Muscle of arm (tissue), 12 donors: ENCODE data around the gene PHOSPHO1. TPM values are rescaled to one million over a fixed set of nuclear protein-coding genes. Genes with fewer than 3 reads are reported as not detected.
A peak's percentile ranks its signal among the peaks of the same experiment; 100 is the strongest.
"Not testable (repeated sequence)": the region's sequence is repeated elsewhere in the genome, so short reads cannot be mapped to it uniquely, and the experiment has no call there.

Source experiments
- DNase-seq: peaks from one replicate; pipeline ENCODE4 v3.0.0-alpha.2; 2013
- polyA plus RNA-seq, 12 donors: library from polyadenylated mRNA; unstranded; fragments of 120-200 nt; gene quantifications; one replicate each; pipeline ENCODE4 v1.2.1, GENCODE V29; 2013; ENCODE audit not compliant: insufficient read length in 12 of 12

Gene PHOSPHO1
- polyA plus RNA-seq, 12 donors, result 8.5 to 25.9 (median 13.8) TPM; not detected in 1

DNA sequence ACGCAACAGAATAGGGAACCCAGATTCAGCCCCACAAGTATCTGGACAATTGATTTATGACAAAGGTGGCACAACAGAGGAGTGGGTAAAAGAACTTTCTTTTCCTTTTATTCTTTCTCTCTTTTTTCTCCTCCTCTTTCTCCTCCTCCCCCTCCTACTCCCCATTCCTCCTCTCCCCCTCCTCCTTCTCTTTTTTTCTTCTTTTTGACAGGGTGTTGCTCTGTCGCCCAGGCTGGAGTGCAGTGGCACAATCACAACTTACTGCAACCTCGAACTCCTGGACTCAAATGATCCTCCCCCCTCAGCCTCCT, 36.3 kb downstream of the PHOSPHO1 start:
- no peak for DNase-seq

DNA sequence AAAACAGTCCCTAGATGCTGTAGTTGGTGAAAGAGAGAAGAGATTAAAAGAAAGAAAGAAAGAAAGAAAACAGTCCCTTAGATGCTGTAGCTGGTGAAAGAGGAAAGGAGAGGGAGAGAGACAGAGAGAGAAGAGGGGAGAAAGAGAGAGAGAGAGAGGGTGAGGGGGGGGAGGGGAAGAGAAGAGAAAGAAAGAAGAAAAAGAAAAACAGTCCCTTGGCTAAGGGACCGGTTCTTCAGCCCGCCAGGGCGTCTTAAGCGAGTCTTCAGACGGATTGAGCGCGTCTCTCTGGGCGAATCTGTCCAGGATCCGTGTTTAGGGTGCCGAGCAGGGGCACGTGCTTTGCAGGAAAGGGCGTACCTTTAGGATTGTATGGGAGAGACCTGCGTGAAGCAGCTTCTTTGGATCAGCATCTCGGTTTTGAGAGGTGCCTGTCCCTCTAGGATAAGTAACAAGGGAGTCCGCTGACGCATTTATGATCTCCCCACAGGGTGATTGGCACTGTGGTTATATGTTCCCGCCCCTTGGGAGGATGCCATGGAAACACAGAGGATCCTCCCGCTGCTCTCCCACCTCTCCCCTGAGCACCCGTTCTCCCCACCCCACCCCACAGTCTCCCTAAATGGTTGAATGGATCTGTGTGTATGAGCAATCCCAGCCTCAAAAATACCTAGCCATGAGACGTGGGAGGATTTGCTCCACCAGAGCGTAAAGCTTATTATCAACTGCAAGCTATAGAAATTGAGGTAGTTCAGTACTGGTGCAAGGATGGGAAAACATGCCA, 36.9 kb downstream of the PHOSPHO1 start:
- peak; percentile 35 for DNase-seq

DNA sequence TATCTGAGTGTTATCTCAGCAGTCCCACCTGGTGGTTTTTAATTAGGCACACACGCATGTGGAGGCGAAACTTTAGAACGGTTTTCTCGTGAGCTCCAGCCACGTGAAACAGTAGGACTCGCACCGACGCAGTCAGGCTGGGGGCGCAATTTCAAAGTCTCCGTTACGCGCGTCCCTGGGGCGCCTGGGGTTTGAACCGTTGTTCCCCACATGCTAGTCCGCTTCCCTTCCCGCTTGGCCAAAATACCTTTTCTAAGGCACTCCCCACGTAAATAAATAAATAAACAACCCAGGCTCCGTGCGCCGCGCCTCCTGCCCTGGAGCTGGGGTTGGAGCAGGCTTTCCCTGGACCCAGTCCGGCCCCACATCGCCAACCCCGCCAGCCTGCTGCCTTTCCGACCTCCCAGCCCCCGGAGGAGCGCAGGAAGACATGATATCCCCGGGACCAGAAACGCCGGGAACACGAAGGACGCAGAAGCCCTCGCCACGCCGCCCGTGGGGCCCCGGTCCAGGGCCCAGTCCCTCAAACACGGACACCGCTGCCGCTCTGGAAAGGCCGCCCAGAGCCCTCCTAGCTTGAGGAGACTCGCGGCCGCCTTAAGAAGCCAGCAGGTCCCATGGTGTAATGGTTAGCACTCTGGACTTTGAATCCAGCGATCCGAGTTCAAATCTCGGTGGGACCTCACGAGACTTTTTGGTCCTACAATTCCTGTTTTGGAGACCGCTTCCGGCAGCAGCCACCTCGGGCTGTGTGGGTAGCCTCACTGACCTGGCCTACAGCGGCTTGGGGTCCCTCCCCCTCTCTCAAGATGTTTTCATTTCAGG, 38.5 kb downstream of the PHOSPHO1 start:
- peak; percentile 95 for DNase-seq

DNA sequence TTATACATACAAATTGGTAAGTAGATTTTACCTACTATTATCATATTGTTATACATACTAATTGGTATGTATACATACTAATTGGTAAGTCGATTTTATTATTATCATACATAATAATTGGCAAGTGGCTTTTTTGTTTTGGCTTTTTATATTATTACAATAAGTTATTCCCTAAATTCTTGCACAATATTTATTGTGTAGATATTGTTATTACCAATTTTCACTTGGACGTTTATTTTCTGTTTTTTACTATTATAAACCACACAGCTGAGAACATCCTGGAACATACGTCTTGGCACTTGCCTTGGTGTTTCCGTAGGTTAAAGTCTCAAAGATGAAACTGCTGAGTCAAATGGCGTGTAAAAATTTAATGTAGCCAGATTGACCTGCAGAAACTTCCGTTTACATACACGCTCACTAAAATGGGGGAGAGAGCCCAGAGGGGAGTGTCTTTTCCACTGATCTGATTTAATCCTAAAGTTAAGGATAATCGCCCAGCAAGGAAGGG, 39.1 kb downstream of the PHOSPHO1 start:
- DNase-seq, result no peak

DNA sequence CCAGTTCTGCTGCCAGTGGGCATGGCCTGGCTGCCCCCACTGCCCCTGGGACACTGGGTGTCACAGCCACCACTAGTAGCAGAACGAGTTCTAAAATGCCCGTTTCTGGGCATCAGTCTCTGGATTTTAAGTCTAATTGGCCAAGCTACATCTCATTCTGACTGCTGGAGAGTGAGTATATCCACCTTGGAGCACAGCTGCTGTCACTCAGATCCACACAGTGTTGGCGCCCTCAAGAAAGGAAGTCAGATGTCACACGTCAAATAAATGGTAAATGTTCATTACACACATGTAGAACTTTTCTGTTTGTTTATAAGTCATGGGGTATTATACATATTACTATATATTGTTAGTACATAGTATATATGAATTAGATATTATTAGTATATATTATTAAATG, 39.7 kb downstream of the PHOSPHO1 start:
- DNase-seq, result no peak

DNA sequence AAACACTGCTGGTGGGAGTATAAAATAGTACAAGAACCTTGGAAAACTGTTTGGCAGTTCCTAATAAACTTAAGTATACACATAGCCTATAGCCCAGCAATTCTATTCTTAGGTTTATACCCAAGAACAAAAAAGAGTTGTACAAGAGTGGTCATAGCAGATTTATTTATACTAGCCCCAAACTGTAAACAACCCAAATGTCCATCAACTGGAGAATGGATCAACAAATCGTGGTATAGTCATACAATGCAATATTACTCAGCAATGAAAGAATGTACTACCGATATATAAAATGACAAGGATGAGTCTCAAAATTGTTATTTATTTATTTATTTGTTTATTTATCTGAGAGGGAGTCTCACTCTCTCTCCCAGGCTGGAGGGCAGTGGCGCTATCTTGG, 43.3 kb downstream of the PHOSPHO1 start:
- no peak for DNase-seq

DNA sequence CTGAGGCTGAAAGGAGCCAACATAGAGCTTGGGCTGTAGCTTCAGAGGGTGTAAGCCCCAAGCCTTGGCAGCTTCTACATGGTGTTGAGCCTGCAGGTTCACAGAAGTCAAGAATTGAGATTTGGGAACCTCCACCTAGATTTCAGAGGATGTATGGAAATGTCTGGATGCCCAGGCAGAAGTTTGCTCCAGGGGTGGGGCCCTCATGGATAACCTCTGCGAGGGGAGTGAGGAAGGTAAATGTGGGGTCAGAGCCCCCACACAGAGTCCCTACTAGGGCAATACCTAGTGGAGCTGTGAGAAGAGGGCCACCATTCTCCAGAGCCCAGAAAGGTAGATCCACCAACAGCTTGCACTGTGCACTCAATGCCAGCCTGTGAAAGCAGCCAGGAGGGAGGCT, 45.2 kb downstream of the PHOSPHO1 start:
- not testable (repeated sequence) for DNase-seq

DNA sequence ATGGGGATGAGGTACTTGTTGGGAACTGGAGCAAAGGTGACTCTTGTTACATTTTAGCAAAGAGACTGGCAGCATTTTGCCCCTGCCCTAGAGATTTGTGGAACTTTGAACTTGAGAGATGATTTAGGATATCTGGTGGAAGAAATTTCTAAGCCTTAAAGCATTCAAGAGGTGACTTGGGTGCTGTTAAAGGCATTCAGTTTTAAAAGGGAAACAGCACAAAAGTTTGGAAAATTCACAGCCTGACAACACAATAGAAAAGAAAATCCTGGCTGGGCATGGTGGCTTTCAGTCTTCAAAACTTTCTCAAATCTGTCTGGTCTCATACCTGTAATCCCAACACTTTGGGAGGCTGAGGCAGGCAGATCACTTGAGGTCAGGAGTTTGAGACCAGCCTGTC, 46.1 kb downstream of the PHOSPHO1 start:
- not testable (repeated sequence) for DNase-seq

DNA sequence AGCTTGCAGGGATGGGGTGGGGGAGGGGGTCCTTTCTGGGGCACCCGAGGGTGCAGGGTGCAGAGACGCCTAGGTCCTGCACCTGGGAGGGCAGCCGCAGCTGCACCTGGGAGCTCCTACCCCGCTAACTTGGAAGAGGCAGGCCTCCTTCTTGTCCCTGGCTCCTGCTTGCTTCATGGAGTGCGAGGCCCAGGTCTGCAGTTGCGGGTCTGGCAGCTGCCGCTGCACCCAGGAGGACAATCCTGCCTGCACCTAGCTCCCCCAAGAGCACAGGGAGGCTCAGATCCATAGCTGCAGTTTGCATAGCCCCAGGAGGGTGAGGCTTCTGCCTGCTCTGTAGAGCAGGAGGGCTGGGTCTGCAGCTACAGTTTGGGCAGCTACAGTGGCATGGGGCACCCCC, 46.8 kb downstream of the PHOSPHO1 start:
- DNase-seq, result no peak

DNA sequence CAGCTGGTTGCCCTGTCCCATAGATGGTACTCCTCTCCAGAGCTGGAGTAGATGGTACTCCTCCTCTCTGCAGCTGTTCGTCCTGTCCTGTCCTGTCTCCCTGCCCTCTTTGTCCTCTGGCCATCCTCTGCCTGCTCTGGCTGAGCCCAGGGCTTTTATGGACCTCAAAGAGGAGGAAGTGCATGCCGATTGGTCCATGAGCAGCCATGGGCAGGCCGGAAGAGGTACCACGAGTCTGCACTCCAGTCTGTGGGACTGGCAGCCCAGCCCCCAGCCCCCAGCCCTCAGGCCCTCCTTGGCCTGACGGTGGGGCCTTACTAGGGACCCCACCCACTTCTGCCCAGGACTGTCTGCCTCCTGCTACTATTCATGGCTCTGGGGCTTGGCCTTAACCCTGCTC, 47.2 kb downstream of the PHOSPHO1 start:
- DNase-seq, result no peak

DNA sequence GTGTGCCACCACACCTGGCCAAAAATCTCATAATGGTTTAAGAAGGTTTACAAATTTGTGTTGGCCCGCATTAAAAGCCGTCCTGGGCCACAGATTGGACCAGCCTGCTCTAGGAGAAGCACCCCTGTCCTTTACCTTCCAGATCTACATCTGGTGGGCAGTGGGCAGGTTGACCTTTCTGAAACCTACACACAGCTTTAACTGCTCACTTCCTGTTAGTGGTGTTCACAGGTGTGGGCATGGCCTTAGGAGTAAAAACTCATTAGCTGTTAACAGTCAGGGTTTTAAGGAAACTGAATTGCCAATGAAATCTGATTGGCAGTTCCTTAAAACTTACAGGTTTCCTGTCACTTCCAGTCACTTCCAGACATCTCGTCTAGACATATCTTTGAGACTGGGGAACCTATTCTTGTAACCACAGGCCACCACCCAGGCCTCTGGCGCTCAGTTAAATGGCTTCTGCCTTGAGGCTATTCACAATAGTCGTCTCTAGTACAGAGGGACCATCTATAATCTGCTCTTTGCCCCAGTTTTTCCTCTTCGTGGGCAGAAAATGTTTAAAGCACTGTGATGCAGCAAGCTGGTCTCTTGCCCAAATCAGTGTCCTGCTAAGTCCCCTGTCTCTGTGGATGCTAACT, 49.5 kb downstream of the PHOSPHO1 start:
- no peak for DNase-seq

DNA sequence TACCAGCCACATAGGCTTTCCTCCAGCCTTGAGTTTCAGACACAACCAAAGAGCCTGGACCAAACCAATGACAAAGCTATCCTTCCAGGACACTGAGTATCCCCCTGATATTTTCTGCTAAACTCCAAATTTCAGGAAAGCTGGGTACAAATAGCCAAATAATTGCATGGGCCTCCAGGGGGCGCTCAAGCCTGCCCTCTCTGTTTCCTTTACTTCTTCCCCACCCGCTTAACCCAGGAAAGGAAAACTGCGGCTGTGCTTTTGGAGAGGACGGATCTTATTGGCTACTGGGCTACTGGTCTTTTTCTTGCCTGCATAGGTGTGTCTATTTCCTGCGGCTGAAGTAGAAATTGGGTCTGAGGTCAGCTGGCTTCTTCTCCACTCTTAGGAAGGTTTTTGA, 50.3 kb downstream of the PHOSPHO1 start:
- peak; percentile 32 for DNase-seq

DNA sequence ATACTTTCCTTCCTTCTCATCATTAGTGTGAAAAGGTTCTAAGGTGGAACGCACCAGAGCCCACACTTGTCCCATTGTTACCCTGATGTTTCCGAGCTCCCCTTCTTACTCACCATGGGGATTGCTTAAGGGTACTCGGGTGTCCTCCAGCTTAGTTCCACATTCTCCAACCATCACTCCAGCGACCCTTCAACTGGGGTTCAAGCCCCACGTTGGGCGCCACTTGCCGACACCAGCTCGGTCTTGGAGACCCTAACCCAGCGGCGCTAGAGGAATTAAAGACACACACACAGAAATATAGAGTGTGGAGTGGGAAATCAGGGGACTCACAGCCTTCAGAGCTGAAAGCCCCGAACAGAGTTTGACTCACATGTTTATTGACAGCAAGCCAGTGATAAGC, 54.6 kb downstream of the PHOSPHO1 start:
- not testable (repeated sequence) for DNase-seq

Other genes starting within 250 kb of the PHOSPHO1 start
- gene IGF2BP1, start 233.4 kb downstream of the PHOSPHO1 start, polyA plus RNA-seq, result 10 to 100 TPM in 8 of 12 donors, 1 to 10 TPM in 4; 7.8 to 49.9 (median 14.6) TPM
- gene B4GALNT2, start 98.0 kb downstream of the PHOSPHO1 start, polyA plus RNA-seq, result under 1 TPM in 10 of 12 donors, not detected in 2; 0.07 to 0.36 (median 0.15) TPM
- 1 to 10 TPM in 7 of 12 donors, under 1 TPM in 3, not detected in 2; 0.66 to 2.0 (median 1.2) TPM for gene GNGT2, start 20.2 kb downstream of the PHOSPHO1 start, polyA plus RNA-seq
- gene ABI3, start 20.1 kb downstream of the PHOSPHO1 start, polyA plus RNA-seq, result 1 to 10 TPM in 11 of 12 donors, not detected in 1; 3.4 to 6.8 (median 4.1) TPM
- 10 to 100 TPM in 11 of 12 donors, not detected in 1; 16.5 to 27.9 (median 18.2) TPM for gene ZNF652, start 131.5 kb upstream of the PHOSPHO1 start, polyA plus RNA-seq
- gene PHB1, start 184.1 kb upstream of the PHOSPHO1 start, polyA plus RNA-seq, result 100 to 1,000 TPM in 11 of 12 donors, not detected in 1; 108 to 161 (median 140) TPM